Suppressor macrophage treated with lipopolysaccharide for 4 hours (primary cell): ENCODE data around the gene RASA3.
A peak's percentile ranks its signal among the peaks of the same experiment; 100 is the strongest.
"Not testable (repeated sequence)": the region's sequence is repeated elsewhere in the genome, so short reads cannot be mapped to it uniquely, and the experiment has no call there.

Source experiments
- DNase-seq: peaks from one replicate; pipeline ENCODE4 v3.0.0-alpha.2; 2020

The RASA3 gene

GRCh38 chr13:114124431-114124830 is 8.0 kb downstream of the RASA3 start:
- DNase-seq, result no peak

- DNase-seq, result no peak
These were observed 8.5 kb downstream of the RASA3 start for GRCh38 chr13:114123876-114124275.

- no peak for DNase-seq
These were observed 9.0 kb downstream of the RASA3 start for GRCh38 chr13:114123448-114123847.

- peak; percentile 45 for DNase-seq
These were observed 9.7 kb downstream of the RASA3 start for GRCh38 chr13:114122591-114123211.

- DNase-seq, result no peak
These were observed 10.3 kb downstream of the RASA3 start for GRCh38 chr13:114122127-114122511.

GRCh38 chr13:114121496-114122126 is 10.8 kb downstream of the RASA3 start:
- no peak for DNase-seq

GRCh38 chr13:114121031-114121430 is 11.4 kb downstream of the RASA3 start:
- no peak for DNase-seq

GRCh38 chr13:114120591-114121011 is 11.8 kb downstream of the RASA3 start:
- DNase-seq, result peak; percentile 16

- DNase-seq, result no peak
These were observed 13.2 kb downstream of the RASA3 start for GRCh38 chr13:114119196-114119595.

GRCh38 chr13:114118511-114119123 is 13.8 kb downstream of the RASA3 start:
- DNase-seq, result no peak

- no peak for DNase-seq
These were observed 14.3 kb downstream of the RASA3 start for GRCh38 chr13:114118086-114118485.

- DNase-seq, result not testable (repeated sequence)
These were observed 15.0 kb downstream of the RASA3 start for GRCh38 chr13:114117341-114117874.

- no peak for DNase-seq
These were observed 15.7 kb downstream of the RASA3 start for GRCh38 chr13:114116734-114117133.

GRCh38 chr13:114115796-114116195 is 16.6 kb downstream of the RASA3 start:
- DNase-seq, result no peak

- peak; percentile 95 for DNase-seq
These were observed 17.2 kb downstream of the RASA3 start for GRCh38 chr13:114115191-114115671.

- not testable (repeated sequence) for DNase-seq
These were observed 17.8 kb downstream of the RASA3 start for GRCh38 chr13:114114666-114115065.

GRCh38 chr13:114114006-114114640 is 18.3 kb downstream of the RASA3 start:
- DNase-seq, result no peak

GRCh38 chr13:114113395-114113794 is 19.0 kb downstream of the RASA3 start:
- DNase-seq, result not testable (repeated sequence)

- no peak for DNase-seq
These were observed 19.5 kb downstream of the RASA3 start for GRCh38 chr13:114112826-114113322.

GRCh38 chr13:114112231-114112825 is 20.1 kb downstream of the RASA3 start:
- no peak for DNase-seq

GRCh38 chr13:114111577-114111976 is 20.8 kb downstream of the RASA3 start:
- DNase-seq, result peak; percentile 18

- not testable (repeated sequence) for DNase-seq
These were observed 21.6 kb downstream of the RASA3 start for GRCh38 chr13:114110830-114111189.
